OCI-LY1 (cell line): Measurements from ENCODE around the gene CD81.
"Not testable (repeated sequence)": the region's sequence is repeated elsewhere in the genome, so short reads cannot be mapped to it uniquely, and the experiment has no call there.

Experiments used
- H2AFZ ChIP-seq: fragments of 200-600 bp; sonication (generic), shearing (Covaris generic); 2 replicates; pipeline ENCODE4 v1.6.0; 2014; ENCODE audit warnings: antibody characterized with exemption, mild to moderate bottlenecking, low read length
- H3F3A ChIP-seq: fragments of 200-600 bp; sonication (generic), shearing (Covaris generic); 2 replicates; pipeline ENCODE4 v1.6.0; 2014; ENCODE audit warnings: mild to moderate bottlenecking, antibody characterized with exemption, low read length, moderate library complexity; ENCODE audit not compliant: insufficient read depth
- H3K27ac ChIP-seq: fragments of 200-600 bp; sonication (generic); 2 replicates; pipeline ENCODE4 v1.5.1; 2014; ENCODE audit warnings: low read length, mixed run types, mild to moderate bottlenecking, low read depth; ENCODE audit not compliant: poor library complexity, severe bottlenecking
- H3K27me3 ChIP-seq: fragments of 200-600 bp; sonication (generic); 2 replicates; pipeline ENCODE4 v1.6.0; 2014; ENCODE audit warnings: antibody characterized with exemption, mild to moderate bottlenecking, low read length, moderate library complexity; ENCODE audit not compliant: insufficient read depth
- H3K36me3 ChIP-seq: fragments of 200-600 bp; sonication (generic); 2 replicates; pipeline ENCODE4 v1.6.1; 2014; ENCODE audit warnings: mild to moderate bottlenecking, antibody characterized with exemption, low read length, moderate library complexity, mixed read lengths; ENCODE audit not compliant: insufficient read depth
- H3K4me1 ChIP-seq: fragments of 200-600 bp; sonication (generic); 2 replicates; pipeline ENCODE4 v1.5.1; 2014; ENCODE audit warnings: mild to moderate bottlenecking, low read length, moderate library complexity; ENCODE audit not compliant: insufficient read depth, severe bottlenecking
- H3K4me2 ChIP-seq: fragments of 200-600 bp; sonication (generic), shearing (Covaris generic); 2 replicates; pipeline ENCODE4 v1.6.1; 2014; ENCODE audit warnings: low read length
- H3K4me3 ChIP-seq: fragments of 200-600 bp; sonication (generic); 2 replicates; pipeline ENCODE4 v1.5.1; 2014; ENCODE audit warnings: low read length, low read depth, mild to moderate bottlenecking, mixed read lengths; ENCODE audit not compliant: poor library complexity, severe bottlenecking
- H3K79me2 ChIP-seq: fragments of 200-600 bp; shearing (Covaris generic); 2 replicates; pipeline ENCODE4 v1.6.1; 2016; ENCODE audit warnings: mixed run types, low read length, mixed read lengths; ENCODE audit not compliant: insufficient read depth
- H3K9ac ChIP-seq: fragments of 200-600 bp; sonication (generic), shearing (Covaris generic); 2 replicates; pipeline ENCODE4 v1.6.1; 2014; ENCODE audit warnings: mild to moderate bottlenecking, low read length, mixed read lengths
- H3K9me2 ChIP-seq: fragments of 200-600 bp; sonication (generic), shearing (Covaris generic); 2 replicates; pipeline ENCODE4 v1.6.1; 2014; ENCODE audit warnings: low read depth, mild to moderate bottlenecking, low read length, mixed read lengths
- H3K9me3 ChIP-seq: fragments of 200-600 bp; shearing (Covaris generic); 2 replicates; pipeline ENCODE4 v1.6.1; 2014; ENCODE audit warnings: low read length, mixed read lengths
- H4K20me1 ChIP-seq: fragments of 200-600 bp; sonication (generic), shearing (Covaris generic); 2 replicates; pipeline ENCODE4 v1.6.0; 2016; ENCODE audit warnings: mild to moderate bottlenecking, low read length; ENCODE audit not compliant: insufficient read depth
- CTCF ChIP-seq: fragments of 200-600 bp; sonication (generic), shearing (Covaris generic); IDR thresholded peaks from 2 replicates; pipeline ENCODE4 v1.5.1; 2017; ENCODE audit warnings: mild to moderate bottlenecking, antibody characterized with exemption, low read length, moderate library complexity, mixed read lengths
- EZH2 ChIP-seq: fragments of 200-600 bp; sonication (generic), shearing (Covaris generic); IDR thresholded peaks from 2 replicates; pipeline ENCODE4 v1.8.0; 2017; ENCODE audit warnings: borderline replicate concordance, mixed run types, mild to moderate bottlenecking, antibody characterized with exemption, low read length, moderate library complexity, mixed read lengths

The CD81 gene

GRCh38 chr11:2357246-2357645, 19.9 kb upstream of the CD81 start:
- 0 out of 2 replicates have a peak, but pooled peaks cover 3% of the 10 kb centered on the region for H3K27me3 ChIP-seq
- H3K9me3 ChIP-seq = no peaks in the 10 kb centered on the region
- H3K4me3 ChIP-seq = no peak overlapping the region
- H3K9ac ChIP-seq = no peak overlapping the region
- TF ChIP-seq CTCF (no peak), EZH2 (no peak)
- H3K79me2 ChIP-seq = no peaks in the 10 kb centered on the region
- H3K36me3 ChIP-seq = no peaks in the 10 kb centered on the region
- no peaks in the 10 kb centered on the region for H3K9me2 ChIP-seq
- H4K20me1 ChIP-seq = no peaks in the 10 kb centered on the region
- no peaks in the 10 kb centered on the region for H3F3A ChIP-seq
- no peaks in the 10 kb centered on the region for H3K4me1 ChIP-seq
- H2AFZ ChIP-seq = no peak overlapping the region
- H3K4me2 ChIP-seq = no peak overlapping the region
- no peak overlapping the region for H3K27ac ChIP-seq

GRCh38 chr11:2357651-2358050, 19.5 kb upstream of the CD81 start:
- H3K27me3 ChIP-seq, H3K27ac ChIP-seq, H3K36me3 ChIP-seq, H3F3A ChIP-seq, H2AFZ ChIP-seq, H4K20me1 ChIP-seq, H3K9me2 ChIP-seq, H3K9ac ChIP-seq, H3K4me2 ChIP-seq, H3K4me3 ChIP-seq, H3K9me3 ChIP-seq, H3K4me1 ChIP-seq, H3K79me2 ChIP-seq: not testable (repeated sequence)

- TF ChIP-seq CTCF (no peak), EZH2 (no peak)
- Histone ChIP-seq H3K4me1 (no peaks in the 10 kb centered on the region), H3K36me3 (no peaks in the 10 kb centered on the region), H3K4me3 (no peak overlapping the region), H3K9me2 (no peaks in the 10 kb centered on the region), H3K9me3 (no peaks in the 10 kb centered on the region), H3K27ac (no peak overlapping the region), H2AFZ (no peak overlapping the region), H3K79me2 (no peaks in the 10 kb centered on the region), H3F3A (no peaks in the 10 kb centered on the region), H3K27me3 (no peaks in the 10 kb centered on the region), H3K9ac (no peak overlapping the region), H3K4me2 (no peak overlapping the region), H4K20me1 (no peaks in the 10 kb centered on the region)
Measured at GRCh38 chr11:2358754-2359442, 18.2 kb upstream of the CD81 start.

GRCh38 chr11:2359557-2359956, 17.6 kb upstream of the CD81 start:
- Histone ChIP-seq H3K9ac (no peak overlapping the region), H3K27ac (no peak overlapping the region), H3K9me3 (no peaks in the 10 kb centered on the region), H4K20me1 (no peaks in the 10 kb centered on the region), H3K79me2 (no peaks in the 10 kb centered on the region), H3K9me2 (no peaks in the 10 kb centered on the region), H2AFZ (no peak overlapping the region), H3K4me1 (no peaks in the 10 kb centered on the region), H3K27me3 (0 out of 2 replicates have a peak, but pooled peaks cover 3% of the 10 kb centered on the region), H3K4me3 (no peak overlapping the region), H3F3A (no peaks in the 10 kb centered on the region), H3K36me3 (no peaks in the 10 kb centered on the region), H3K4me2 (no peak overlapping the region)
- TF ChIP-seq CTCF (no peak), EZH2 (no peak)
